EH (cell line): Measurements from ENCODE around the gene WDR26.
A peak's percentile ranks its signal among the peaks of the same experiment; 100 is the strongest.
"Not testable (repeated sequence)": the region's sequence is repeated elsewhere in the genome, so short reads cannot be mapped to it uniquely, and the experiment has no call there.

Source experiments
- DNase-seq: peaks from one replicate; pipeline ENCODE4 v3.0.0-alpha.2; 2015; ENCODE audit warnings: low read depth

WDR26 gene

GRCh38 chr1:224392411-224393249 is 42.0 kb downstream of the WDR26 start:
- peak; percentile 33 for DNase-seq

DNA sequence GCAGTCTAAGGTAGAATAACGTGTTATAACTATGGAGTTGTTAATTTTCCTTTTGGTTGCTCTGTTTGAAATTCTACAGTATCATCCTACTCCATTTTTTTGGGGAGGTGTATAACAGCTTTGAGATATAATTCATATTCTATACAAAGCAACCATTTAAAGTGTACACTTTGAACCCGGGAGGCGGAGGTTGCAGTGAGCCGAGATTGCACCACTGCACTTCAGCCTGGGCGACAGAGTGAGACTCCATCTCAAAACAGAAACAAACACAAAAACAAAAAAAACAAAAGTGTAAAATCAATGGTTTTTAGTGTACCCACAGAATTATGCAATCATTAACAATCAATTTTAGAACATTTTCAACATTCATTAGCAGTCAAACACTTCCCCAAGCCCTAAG is 44.1 kb downstream of the WDR26 start:
- DNase-seq, result no peak

DNA sequence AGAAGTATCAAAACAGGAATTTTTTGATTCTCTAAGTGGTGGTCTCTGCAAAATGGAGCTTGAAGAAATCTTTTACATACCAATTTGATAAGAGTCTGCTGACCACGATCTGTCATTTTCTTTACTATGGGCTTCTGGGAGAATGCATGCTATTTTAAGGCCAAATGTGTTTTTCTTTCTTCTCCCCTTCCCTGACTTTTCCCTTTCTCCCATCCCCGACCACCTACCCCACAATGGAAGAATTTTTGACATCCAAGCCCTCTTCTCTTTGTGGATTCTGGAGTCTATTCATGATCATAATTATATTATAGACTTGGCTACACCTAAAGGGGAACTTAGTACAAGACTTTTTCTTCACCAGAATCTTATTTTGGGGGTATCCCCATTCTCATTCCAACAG is 46.7 kb downstream of the WDR26 start:
- no peak for DNase-seq

DNA sequence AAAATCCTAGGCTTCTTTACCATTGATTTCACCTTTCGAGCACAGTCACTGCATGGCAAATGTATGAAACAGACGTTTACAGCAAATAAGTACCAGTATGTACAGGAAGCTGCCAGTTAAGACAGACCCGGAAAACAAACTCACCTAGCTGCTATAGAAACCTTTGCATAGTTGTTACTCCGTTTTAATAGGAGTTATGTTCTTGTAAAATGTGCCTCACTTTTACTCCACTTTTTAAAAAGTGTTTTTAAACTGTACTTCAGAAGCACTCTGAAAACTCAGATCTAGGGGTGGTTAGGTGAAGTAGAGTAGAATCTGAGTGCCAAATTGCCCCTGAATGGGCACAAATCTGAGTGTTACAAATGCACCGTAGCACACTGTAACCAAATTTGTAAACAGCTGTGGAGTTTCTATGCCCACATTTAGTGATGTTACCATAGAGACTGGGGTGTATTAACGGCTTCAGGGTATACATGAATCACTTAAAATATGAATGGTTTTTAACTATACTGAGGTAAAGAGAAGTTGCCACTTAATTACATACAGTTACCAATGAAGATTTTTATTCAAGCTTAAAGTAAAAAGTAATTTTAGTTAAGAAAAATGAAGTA is 47.2 kb downstream of the WDR26 start:
- DNase-seq, result peak; percentile 22

DNA sequence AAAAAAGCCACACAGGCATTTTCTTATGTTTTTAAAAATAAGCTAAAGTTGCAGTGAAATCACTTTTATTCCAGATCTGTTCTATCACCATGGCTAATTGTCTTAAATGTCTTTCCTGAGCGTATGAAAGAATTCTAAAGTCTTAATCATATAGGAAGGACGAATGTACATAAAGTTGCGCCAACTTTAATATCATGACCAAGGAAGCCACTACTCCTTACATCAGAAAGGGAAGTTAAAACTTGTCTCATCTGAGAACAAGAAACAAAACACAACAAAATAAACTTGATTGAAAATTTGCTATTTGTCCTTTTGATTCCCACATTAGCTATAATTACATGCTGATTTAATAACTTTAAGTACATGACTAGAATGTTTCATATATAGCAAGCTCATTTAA is 51.4 kb downstream of the WDR26 start:
- DNase-seq, result no peak

DNA sequence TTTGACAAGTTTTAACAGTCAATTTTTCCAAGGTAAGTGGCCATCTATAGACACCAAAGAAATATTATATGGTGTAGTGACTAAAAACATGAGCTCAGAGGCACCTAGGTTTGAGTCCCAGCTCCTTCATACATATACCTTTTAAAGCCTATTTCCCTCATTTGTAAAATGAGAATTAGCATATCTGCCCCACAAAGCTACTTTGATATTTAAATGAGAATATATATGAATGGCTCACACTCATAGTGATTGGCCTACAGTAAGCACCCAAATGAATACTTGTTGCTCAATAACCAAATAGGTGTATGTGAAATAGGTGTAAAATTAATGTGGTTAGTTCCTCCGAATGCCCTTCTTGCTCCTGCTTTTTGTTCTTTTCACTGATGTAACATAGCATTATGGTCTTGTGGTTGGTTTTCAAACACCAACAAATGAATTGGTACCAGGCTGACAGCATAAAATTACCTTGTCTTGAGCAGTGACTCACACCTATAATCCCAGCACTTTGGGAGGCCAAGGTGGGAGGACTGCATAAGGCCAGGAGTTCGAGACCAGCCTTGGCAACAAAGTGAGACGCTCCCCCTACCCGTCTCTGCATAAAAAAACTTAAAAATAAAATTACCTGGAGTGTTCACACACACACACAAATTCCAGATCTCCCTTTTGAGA is 52.6 kb downstream of the WDR26 start:
- no peak for DNase-seq

- no peak for DNase-seq
Observed at GRCh38 chr1:224380003-224380402, 54.6 kb downstream of the WDR26 start.

DNA sequence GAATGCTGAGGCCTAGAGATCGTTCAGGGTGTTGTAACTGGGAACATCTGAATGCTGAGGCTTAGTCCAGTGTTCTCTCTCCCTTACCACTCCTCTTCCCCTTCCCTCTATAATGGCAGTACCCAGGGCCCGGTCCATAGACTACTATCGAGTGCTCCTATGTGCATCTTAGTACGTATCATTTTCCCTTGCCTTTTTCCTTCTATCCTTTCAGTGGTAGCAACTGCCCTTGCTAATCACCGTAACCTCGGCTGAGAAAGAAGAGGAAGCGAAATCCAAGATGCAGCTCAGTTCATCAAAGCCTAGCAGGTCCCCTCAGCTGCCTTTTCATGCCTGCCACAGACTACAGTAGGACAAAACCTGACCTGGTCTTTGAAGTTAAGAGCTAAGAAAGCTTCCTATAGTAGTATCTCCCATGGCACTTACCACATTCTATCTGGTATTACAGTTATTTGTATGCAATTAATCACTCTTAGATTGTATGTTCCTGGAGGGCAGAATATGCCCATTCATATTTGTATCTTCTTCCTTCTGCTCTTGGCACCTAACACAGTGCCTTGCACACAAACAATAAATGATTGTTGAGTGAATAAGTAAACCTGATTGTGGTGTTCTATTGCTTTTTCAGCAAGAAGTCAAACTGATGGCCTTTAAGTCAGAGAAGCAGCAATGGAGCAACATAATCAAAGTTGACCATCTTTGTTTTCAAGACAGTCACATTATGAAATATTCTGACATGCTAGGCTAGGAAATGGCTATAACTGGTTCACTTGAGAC is 55.6 kb downstream of the WDR26 start:
- DNase-seq, result no peak

- DNase-seq, result peak; percentile 64
Observed at GRCh38 chr1:224377676-224378006, 57.0 kb downstream of the WDR26 start.

DNA sequence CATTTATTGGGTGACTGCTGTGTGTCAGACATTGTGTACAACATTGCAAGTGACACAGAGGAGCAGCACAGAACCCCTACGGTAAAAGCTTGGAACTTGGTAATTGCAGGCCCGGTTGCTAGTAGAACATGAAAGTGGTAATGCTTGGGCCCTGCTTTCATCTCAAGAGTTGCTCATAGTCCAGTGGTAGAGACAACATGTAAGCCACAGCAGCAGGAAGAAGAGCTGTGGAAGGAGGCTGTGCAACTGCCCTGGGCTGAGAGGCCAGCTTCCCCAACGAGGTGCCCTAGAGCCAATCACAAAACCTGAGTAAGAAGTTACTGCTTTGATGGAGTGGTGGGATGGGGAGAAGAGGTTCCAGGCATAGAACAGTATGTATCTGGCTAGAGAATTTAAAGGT is 59.5 kb downstream of the WDR26 start:
- DNase-seq, result no peak

DNA sequence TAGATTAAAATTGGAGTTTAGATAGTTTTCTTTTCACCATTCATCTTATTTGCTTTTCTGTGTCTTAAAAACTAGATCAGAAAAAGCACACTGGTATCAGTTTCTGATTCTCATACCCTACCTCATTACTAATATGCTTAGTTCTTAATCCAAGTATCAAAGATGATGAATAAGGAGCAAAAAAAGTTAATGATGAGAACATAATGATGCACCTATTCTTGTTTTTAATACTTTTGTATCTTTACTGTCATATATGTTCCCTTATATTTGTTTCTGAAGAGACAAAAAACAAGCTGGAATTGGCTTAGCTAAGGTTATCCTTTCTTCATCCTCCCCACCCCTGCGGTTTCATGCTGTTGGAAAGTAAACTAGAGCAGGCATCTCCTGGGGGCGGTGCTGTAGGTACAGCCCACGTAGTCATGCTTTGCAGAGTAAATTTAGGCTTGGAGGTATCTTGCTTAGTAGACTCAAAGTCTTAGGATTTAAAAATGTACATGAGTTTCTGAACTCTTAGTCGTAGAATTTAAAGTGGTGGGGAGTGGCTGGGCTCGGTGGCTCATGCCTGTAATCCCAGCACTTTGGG is 61.5 kb downstream of the WDR26 start:
- no peak for DNase-seq

DNA sequence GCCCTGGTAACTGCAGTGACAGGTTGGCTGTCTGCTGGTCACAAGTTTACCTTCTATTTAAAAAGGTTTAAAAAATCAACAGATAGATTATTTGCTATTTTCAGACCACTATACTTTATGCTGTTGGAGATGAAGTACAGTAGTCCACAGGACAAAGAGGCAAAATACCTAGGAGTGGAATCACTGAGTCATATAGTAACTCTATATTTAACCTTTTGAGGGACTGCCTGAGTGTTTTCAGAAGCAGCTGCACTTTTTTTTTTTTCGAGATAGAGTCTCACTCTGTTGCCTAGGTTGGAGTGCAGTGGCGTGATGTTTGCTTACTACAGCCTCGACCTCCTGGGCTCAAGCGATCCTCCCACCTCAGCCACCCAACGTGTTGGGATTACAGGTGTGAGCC is 66.2 kb downstream of the WDR26 start:
- DNase-seq, result no peak

DNA sequence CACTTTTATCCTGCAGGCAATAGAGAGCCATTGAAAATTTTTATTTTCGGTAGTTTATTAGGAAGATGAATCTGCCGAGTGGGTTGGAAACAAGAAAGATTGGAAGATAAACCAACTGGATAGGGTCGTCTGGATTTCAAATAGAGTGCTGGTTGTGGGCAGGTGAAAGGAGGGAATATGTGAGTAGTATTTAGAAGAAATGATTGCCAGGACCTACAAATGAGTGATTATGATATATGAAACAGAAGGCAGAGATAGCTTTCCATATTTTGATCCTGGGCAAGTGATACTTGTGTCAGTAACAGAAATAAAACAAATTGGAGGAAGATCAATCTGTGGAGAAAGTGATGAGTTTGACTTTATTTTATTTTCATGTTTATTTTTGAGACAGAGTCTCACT is 75.4 kb downstream of the WDR26 start:
- no peak for DNase-seq

DNA sequence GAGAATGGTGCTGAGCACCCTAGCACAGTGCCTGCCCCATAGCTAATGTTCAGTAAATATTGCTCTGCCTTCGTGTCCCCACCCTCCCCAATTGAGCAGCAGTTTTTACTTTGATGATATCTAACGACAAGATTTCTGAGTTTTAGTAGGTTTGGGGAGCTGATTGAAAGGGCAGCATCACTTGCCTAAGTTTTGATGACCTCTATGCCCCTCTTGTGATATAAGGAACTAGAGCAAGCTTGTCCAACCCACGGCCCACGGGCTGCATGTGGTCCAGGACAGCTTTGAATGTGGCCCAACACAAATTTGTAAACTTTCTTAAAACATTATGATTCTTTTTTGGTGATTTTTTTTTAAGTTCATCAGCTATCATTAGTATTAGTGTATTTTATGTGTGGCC is 76.4 kb downstream of the WDR26 start:
- no peak for DNase-seq

DNA sequence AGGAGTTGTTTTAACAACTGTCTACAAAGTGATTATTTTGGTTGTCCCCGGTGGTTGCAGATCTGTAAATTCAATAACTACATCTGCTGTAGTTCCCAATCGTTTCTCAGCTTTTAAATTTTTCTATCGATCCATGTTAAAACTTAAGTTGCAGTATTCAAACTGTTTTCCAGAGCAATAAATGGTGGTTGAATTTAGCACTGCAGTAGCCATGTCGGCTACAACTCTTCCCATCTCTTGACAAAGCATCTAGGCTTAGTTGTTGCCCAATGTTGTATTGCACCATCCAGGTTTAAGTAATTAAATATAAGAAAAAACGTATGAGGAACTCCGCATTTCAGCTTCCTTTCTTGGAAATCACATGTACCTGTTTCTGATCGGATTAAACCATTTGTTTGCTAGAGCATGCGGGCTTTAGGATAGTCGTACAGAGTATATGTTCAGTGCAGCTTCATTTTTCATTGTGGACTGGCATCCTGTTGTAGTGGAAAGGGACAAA is 76.9 kb downstream of the WDR26 start:
- DNase-seq, result peak; percentile 53

- peak; percentile 96 for DNase-seq
Observed at GRCh38 chr1:224356685-224357625, 77.6 kb downstream of the WDR26 start, which contains the start of gene CNIH4. Gene CNIH4, plus strand, starts transcription at chr1:224356879. Its CDS starts 46 bp downstream, at chr1:224356925.

- no peak for DNase-seq
Observed at GRCh38 chr1:224353975-224354925, 80.3 kb downstream of the WDR26 start.

- not testable (repeated sequence) for DNase-seq
Observed at GRCh38 chr1:224352436-224353085, 82.0 kb downstream of the WDR26 start.

GRCh38 chr1:224349716-224350115 is 84.9 kb downstream of the WDR26 start:
- DNase-seq, result not testable (repeated sequence)
